Hepatocyte (in vitro differentiated cells): ENCODE results near the gene HOXA5. TPM values are rescaled to one million over a fixed set of nuclear protein-coding genes. Genes with fewer than 3 reads are reported as not detected.
A peak's percentile ranks its signal among the peaks of the same experiment; 100 is the strongest.

Experiments
- DNase-seq: peaks from one replicate; pipeline ENCODE4 v3.0.0-alpha.2; 2016; ENCODE audit warnings: low spot score
- H2AFZ ChIP-seq: fragments of 200-600 bp; sonication (generic); 2 replicates; pipeline ENCODE4 v1.6.0; 2016; ENCODE audit warnings: antibody characterized with exemption, mild to moderate bottlenecking
- H3K27ac ChIP-seq: fragments of 200-600 bp; sonication (generic); 2 replicates; pipeline ENCODE4 v1.5.1; 2016; ENCODE audit warnings: mild to moderate bottlenecking
- H3K27me3 ChIP-seq: fragments of 200-600 bp; sonication (generic); 2 replicates; pipeline ENCODE4 v1.6.1; 2016
- H3K36me3 ChIP-seq: fragments of 200-600 bp; sonication (generic); replicated peaks from 2 replicates; pipeline ENCODE4 v1.5.1; 2016; ENCODE audit warnings: low read depth; ENCODE audit not compliant: insufficient read depth
- H3K4me1 ChIP-seq: fragments of 200-600 bp; sonication (generic); 2 replicates; pipeline ENCODE4 v1.5.1; 2016; ENCODE audit warnings: mild to moderate bottlenecking, moderate library complexity; ENCODE audit not compliant: insufficient read depth
- H3K4me2 ChIP-seq: fragments of 200-600 bp; sonication (generic); 2 replicates; pipeline ENCODE4 v1.6.0; 2016
- H3K4me3 ChIP-seq: fragments of 200-600 bp; sonication (generic); 2 replicates; pipeline ENCODE4 v1.5.1; 2016; ENCODE audit warnings: mild to moderate bottlenecking
- H3K79me2 ChIP-seq: fragments of 200-600 bp; sonication (generic); 2 replicates; pipeline ENCODE4 v1.6.0; 2017; ENCODE audit warnings: mild to moderate bottlenecking
- H3K9me2 ChIP-seq: fragments of 200-600 bp; sonication (generic); replicated peaks from 2 replicates; pipeline ENCODE4 v1.6.0; 2017; ENCODE audit warnings: mild to moderate bottlenecking; ENCODE audit not compliant: insufficient read depth
- H3K9me3 ChIP-seq: fragments of 200-600 bp; sonication (generic); 2 replicates; pipeline ENCODE4 v1.5.1; 2016; ENCODE audit warnings: low read depth, mild to moderate bottlenecking
- H4K20me1 ChIP-seq: fragments of 200-600 bp; sonication (generic); 2 replicates; pipeline ENCODE4 v1.6.0; 2016; ENCODE audit warnings: mild to moderate bottlenecking; ENCODE audit not compliant: insufficient read depth, poor library complexity, severe bottlenecking
- CTCF ChIP-seq: fragments of 200-600 bp; sonication (generic); IDR thresholded peaks from 2 replicates; pipeline ENCODE4 v1.5.1; 2016; ENCODE audit warnings: antibody characterized with exemption, mild to moderate bottlenecking; ENCODE audit not compliant: poor library complexity
- EZH2 ChIP-seq: fragments of 200-600 bp; sonication (generic); IDR thresholded peaks from 2 replicates; pipeline ENCODE4 v1.6.1; 2016; ENCODE audit warnings: antibody characterized with exemption, mild to moderate bottlenecking, borderline replicate concordance
- EZH2phosphoT487 ChIP-seq: fragments of 200-600 bp; sonication (generic); IDR thresholded peaks from one replicate; pipeline ENCODE4 v1.6.1; 2018; ENCODE audit warnings: antibody characterized with exemption, mild to moderate bottlenecking, low read depth, moderate library complexity; ENCODE audit not compliant: unreplicated experiment, severe bottlenecking
- whole genome bisulfite sequencing: methylation state at CpG from one replicate; pipeline ENCODE4 v1.1.6; 2016; ENCODE audit warnings: low lambda C conversion rate; ENCODE audit errors: missing lambda C conversion rate; 5-methylcytosine and 5-hydroxymethylcytosine counted together
- polyA plus RNA-seq: library from polyadenylated mRNA; unstranded; fragments of >200 nt; fragmentation: Nextera tagmentation; extraction: Ambion mirVana; gene quantifications from 2 replicates; pipeline ENCODE4 v1.2.1, GENCODE V29; 2016
- total RNA-seq: library from RNA; depleted of rRNA; stranded (reverse); fragments of >200 nt; gene quantifications from 2 replicates; pipeline ENCODE4 v1.2.3, GENCODE V29; 2014

HOXA5 gene
- total and polyA plus RNA-seq, 2 experiments from 2014 or later, result 0.70 to 0.92 TPM

GRCh38 chr7:27154901-27155815, 11.7 kb upstream of the HOXA5 start:
- H3K4me3 ChIP-seq, result peak overlapping the region; percentile 48
- peaks cover 96% of the 10 kb centered on the region for H3K27me3 ChIP-seq
- H3K79me2 ChIP-seq, result no peaks in the 10 kb centered on the region
- no peak overlapping the region for H3K27ac ChIP-seq
- DNase-seq, result no peak
- no peaks in the 10 kb centered on the region for H3K36me3 ChIP-seq
- WGBS, result 24% methylated on average over 48 of the region's 48 CpGs
- H3K4me2 ChIP-seq, result peak overlapping the region; percentile 79
- peaks cover 13% of the 10 kb centered on the region for H3K4me1 ChIP-seq
- no peak for TF ChIP-seq CTCF
- peak; percentile 42 for TF ChIP-seq EZH2phosphoT487
- TF ChIP-seq EZH2, result peak; percentile 98
- H3K9me2 ChIP-seq, result no peaks in the 10 kb centered on the region
- H3K9me3 ChIP-seq, result no peaks in the 10 kb centered on the region
- no peaks in the 10 kb centered on the region for H4K20me1 ChIP-seq
- peak overlapping the region; percentile 76 for H2AFZ ChIP-seq

GRCh38 chr7:27154369-27154768, 10.9 kb upstream of the HOXA5 start:
- H4K20me1 ChIP-seq, result no peaks in the 10 kb centered on the region
- no peak overlapping the region for H3K4me2 ChIP-seq
- TF ChIP-seq EZH2 (no peak), EZH2phosphoT487 (no peak), CTCF (no peak)
- no peaks in the 10 kb centered on the region for H3K79me2 ChIP-seq
- H3K4me1 ChIP-seq, result peaks cover 13% of the 10 kb centered on the region
- DNase-seq, result no peak
- H3K27ac ChIP-seq, result no peak overlapping the region
- no peaks in the 10 kb centered on the region for H3K9me3 ChIP-seq
- H3K9me2 ChIP-seq, result no peaks in the 10 kb centered on the region
- WGBS, result 60% methylated on average over 10 of the region's 10 CpGs
- H3K4me3 ChIP-seq, result no peak overlapping the region
- no peak overlapping the region for H2AFZ ChIP-seq
- H3K27me3 ChIP-seq, result peaks cover 96% of the 10 kb centered on the region
- H3K36me3 ChIP-seq, result no peaks in the 10 kb centered on the region

GRCh38 chr7:27153526-27153925, 10.0 kb upstream of the HOXA5 start:
- WGBS, result 61% methylated on average over 3 of the region's 3 CpGs
- Histone ChIP-seq H3K27me3 (peaks cover 96% of the 10 kb centered on the region), H3K9me3 (no peaks in the 10 kb centered on the region), H3K4me2 (no peak overlapping the region), H3K9me2 (no peaks in the 10 kb centered on the region), H3K79me2 (no peaks in the 10 kb centered on the region), H3K36me3 (no peaks in the 10 kb centered on the region), H3K4me1 (peaks cover 13% of the 10 kb centered on the region), H3K4me3 (no peak overlapping the region), H4K20me1 (no peaks in the 10 kb centered on the region), H2AFZ (no peak overlapping the region), H3K27ac (no peak overlapping the region)
- no peak for DNase-seq
- TF ChIP-seq CTCF (no peak), EZH2 (no peak), EZH2phosphoT487 (no peak)
